IPS DF 6.9 (cell line): ENCODE measurements around the gene HUS1.
"Not testable (repeated sequence)": the region's sequence is repeated elsewhere in the genome, so short reads cannot be mapped to it uniquely, and the experiment has no call there.

Source experiments
- DNase-seq: peaks from one replicate; pipeline ENCODE4 v3.0.0-alpha.2; 2013; ENCODE audit warnings: low read depth, low spot score
- H3K27ac ChIP-seq: one replicate; pipeline ENCODE4 v1.5.1; 2013; ENCODE audit warnings: low read length, control low read depth
- H3K27me3 ChIP-seq: 2 replicates; pipeline ENCODE4 v1.6.1; 2013; ENCODE audit warnings: mild to moderate bottlenecking, low read length; ENCODE audit not compliant: control insufficient read depth, insufficient read depth
- H3K36me3 ChIP-seq: 2 replicates; pipeline ENCODE4 v1.6.1; 2013; ENCODE audit warnings: low read length; ENCODE audit not compliant: control insufficient read depth, insufficient read depth
- H3K4me1 ChIP-seq: 2 replicates; pipeline ENCODE4 v1.6.1; 2013; ENCODE audit warnings: low read length; ENCODE audit not compliant: control insufficient read depth, insufficient read depth
- H3K4me3 ChIP-seq: 2 replicates; pipeline ENCODE4 v1.5.1; 2013; ENCODE audit warnings: mild to moderate bottlenecking, low read length
- H3K9me3 ChIP-seq: 2 replicates; pipeline ENCODE4 v1.6.1; 2013; ENCODE audit warnings: low read length, inconsistent platforms; ENCODE audit not compliant: control insufficient read depth, insufficient read depth
- WGBS: extraction: QIAGEN DNeasy Blood & Tissue Kit; methylation state at CpG from one replicate; pipeline ENCODE4 v1.1.7; 2013; ENCODE audit warnings: mixed read lengths, missing lambda C conversion rate; ENCODE audit not compliant: insufficient read length, insufficient coverage; 5-methylcytosine and 5-hydroxymethylcytosine counted together

Gene HUS1

DNA sequence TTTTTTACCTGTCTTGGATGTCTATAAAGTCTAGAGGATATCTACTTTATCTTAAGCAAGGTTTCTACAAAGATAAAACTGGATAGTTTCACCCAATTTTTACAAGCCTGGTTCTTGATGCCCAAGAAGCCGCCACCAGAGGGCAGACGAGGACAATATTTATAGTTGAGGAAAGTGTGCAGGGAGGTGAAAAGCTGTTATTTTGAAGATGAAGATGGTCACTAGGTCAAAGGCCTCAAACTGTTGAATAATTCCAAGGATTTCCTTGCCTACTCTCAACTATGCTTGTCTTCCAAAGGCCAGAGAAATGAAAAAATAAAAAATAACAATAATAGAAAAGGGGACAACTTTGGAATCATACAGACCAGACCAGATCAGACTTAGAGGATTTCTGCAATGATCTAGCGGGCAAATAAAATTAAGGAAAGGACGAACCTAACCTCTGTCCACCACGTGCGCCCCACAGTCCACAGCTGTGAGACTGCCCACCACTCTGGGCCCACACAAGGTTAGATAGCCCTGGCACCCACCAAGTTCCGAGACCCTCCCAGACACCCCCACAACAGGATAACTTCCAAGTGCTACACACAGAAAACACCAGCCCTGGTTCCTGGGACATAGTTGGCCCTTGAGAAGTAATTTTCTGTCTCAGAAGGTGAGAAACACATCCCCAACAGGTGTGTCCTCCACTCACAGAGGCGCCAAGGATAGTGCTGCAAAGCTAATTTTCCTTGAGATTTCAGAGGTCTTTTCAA, 34.0 kb downstream of the HUS1 start:
- no CpG with 5 or more reads among the region's 8 CpGs for WGBS
- no peaks in the 10 kb centered on the region for H3K27me3 ChIP-seq
- H3K4me3 ChIP-seq = no peak overlapping the region
- no peak for DNase-seq
- H3K27ac ChIP-seq = no peak overlapping the region
- H3K9me3 ChIP-seq = no peaks in the 10 kb centered on the region
- no peaks in the 10 kb centered on the region for H3K36me3 ChIP-seq
- 0 out of 2 replicates have a peak, but pooled peaks cover 1% of the 10 kb centered on the region for H3K4me1 ChIP-seq

DNA sequence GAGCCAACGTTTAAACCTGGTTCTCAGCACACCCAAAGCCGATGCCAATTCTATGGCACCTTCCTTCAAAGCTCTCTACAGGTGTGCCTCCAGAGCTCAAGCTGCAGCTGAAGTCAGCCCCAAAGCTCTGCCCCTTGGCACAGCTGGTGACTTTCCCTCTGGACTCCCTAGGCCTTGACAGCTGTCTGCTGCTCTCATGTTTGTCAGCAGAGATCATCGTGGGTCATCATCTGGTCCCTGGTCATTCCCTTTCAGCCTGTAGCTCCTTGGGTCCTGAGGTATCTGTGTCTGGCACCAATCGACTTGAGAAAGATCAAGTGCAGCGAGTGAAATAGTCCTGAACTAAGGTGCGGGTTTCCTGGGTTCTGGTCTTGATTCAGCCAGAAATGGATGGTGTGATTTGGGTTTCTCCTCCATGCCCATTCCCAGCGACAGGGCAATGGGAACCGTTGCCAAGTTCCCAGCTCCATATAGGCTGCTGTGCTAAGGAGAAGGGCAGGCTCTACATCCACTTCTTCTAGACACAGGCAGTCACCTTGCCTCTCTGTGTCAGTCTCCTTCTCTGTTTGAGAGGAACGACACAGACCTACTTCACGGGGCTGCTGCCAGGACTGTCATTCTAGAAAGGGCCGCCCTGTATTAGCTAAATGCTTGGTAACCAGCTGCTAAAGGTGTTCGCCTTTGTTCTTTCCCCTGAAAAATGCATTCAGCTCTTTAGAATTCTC, 34.7 kb downstream of the HUS1 start:
- no peak overlapping the region for H3K27ac ChIP-seq
- H3K4me1 ChIP-seq = 0 out of 2 replicates have a peak, but pooled peaks cover 1% of the 10 kb centered on the region
- H3K4me3 ChIP-seq = no peak overlapping the region
- H3K9me3 ChIP-seq = no peaks in the 10 kb centered on the region
- WGBS = no CpG with 5 or more reads among the region's 12 CpGs
- H3K36me3 ChIP-seq = no peaks in the 10 kb centered on the region
- H3K27me3 ChIP-seq = no peaks in the 10 kb centered on the region
- DNase-seq = no peak

DNA sequence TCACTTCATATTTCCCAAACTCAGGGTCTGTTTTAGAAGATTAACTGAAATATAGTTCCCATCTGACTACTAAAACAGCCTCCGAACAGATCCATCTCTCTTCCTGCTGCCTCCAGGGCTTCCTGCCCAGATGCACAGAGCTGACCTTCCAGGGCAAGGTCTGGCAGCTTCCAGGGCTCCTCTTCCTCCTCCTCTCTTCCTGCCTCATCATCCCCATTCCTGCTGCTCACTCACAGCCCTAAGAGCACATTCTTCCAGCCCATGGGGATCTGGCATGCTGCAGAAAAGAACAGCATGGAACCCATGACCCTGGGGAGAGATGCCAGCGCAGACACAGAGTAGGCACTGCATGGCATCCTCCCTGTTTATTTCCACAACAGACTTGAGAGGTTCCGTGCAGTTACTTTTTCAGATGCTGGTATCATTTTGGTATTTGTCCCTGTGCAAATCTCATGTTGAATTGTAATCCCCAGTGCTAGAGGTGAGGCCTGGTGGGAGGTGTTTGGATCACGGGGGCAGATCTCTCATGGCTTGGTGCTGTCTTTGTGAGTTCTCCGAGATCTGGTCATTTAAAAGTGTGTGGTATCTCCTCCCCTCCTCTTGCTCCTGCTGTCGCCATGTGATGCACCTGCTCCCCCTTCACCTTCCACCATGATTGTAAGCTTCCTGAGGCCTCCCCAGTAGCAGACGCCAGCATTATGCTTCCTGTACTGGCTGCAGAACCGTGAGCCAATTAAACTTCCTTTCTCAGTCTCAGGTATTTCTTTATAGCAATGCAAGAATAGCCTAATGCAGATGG, 35.5 kb downstream of the HUS1 start:
- Histone ChIP-seq H3K9me3 (no peaks in the 10 kb centered on the region), H3K4me3 (no peak overlapping the region), H3K4me1 (0 out of 2 replicates have a peak, but pooled peaks cover 1% of the 10 kb centered on the region), H3K27me3 (no peaks in the 10 kb centered on the region), H3K27ac (no peak overlapping the region), H3K36me3 (no peaks in the 10 kb centered on the region)
- no peak for DNase-seq
- no CpG with 5 or more reads among the region's 8 CpGs for WGBS

DNA sequence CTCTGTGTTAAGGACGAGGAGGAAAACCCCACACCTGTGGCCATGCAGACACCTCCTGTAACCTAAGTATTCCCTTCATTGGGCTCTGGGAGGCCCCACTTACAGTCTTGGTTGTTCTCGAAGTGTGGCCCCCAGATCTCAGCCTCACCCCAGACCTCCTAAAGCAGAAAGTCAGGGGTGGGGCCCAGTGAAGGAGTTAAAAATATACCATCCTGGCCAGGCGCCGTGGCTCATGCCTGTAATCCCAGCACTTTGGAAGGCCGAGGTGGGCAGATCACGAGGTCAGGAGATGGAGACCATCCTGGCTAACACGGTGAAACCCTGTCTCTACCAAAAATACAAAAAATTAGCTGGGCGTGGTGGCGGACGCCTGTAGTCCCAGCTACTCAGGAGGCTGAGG, 36.8 kb downstream of the HUS1 start:
- H3K27me3 ChIP-seq, H3K4me1 ChIP-seq, H3K4me3 ChIP-seq, H3K9me3 ChIP-seq, H3K36me3 ChIP-seq, DNase-seq, H3K27ac ChIP-seq: not testable (repeated sequence)
- WGBS = no CpG with 5 or more reads among the region's 10 CpGs

DNA sequence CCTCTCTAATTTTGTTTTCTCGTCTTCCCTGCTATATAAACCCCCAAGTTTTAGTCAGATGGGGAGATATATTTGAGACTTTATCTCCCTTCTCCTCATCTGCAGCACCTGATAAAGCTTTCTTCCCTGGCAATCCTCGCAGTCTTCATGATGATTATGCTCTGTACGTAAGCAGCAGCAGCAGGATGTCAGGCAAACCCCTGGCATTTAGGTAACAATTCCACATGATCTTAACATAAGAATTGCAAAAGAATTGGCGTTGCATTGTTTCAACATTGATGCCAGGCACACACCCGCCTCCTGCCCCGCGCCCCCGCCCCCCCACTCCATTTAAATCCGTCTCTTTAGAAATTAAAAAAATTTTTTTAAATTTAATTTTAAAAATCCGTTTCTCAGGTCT, 37.3 kb downstream of the HUS1 start:
- Histone ChIP-seq H3K4me3 (no peak overlapping the region), H3K4me1 (0 out of 2 replicates have a peak, but pooled peaks cover 1% of the 10 kb centered on the region), H3K27ac (no peak overlapping the region), H3K9me3 (no peaks in the 10 kb centered on the region), H3K27me3 (no peaks in the 10 kb centered on the region), H3K36me3 (no peaks in the 10 kb centered on the region)
- no peak for DNase-seq
- 100% methylated on average over 3 of the region's 10 CpGs for WGBS

DNA sequence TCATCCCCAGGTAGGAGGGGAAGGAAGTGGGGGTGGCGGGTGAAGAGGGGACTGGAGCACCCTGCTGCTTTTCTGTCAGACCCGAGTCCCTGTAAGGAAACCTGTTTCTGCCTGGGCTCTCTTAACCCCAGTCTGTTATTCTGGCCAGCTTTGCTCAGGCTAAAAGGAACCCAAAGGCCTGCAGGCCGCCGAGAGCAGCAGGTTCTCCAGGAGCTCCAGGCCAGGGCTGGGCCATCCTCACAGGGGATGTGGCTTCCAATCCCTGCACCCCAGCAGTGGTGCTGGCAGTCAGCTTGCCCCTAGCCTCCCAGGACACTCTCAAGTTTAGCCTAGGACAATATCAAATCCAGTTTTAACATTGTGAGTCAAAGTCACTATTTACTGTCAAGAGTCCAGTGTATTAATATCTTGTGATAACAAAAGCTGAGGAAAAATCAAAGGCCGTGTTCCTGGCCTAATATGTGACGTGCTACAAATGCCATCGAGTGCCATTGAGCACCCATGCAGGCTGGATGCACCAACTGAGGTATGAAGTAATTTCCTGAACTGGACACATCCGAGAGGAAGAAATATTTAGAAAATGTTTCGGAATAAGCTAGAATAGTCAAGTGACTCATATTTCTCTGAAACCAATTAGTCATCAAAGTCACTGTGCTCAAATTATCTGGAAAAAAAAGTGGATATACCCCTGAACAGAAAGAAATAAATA, 38.1 kb downstream of the HUS1 start:
- no peak for DNase-seq
- WGBS = no CpG with 5 or more reads among the region's 9 CpGs
- Histone ChIP-seq H3K27ac (no peak overlapping the region), H3K27me3 (no peaks in the 10 kb centered on the region), H3K9me3 (no peaks in the 10 kb centered on the region), H3K4me3 (no peak overlapping the region), H3K36me3 (no peaks in the 10 kb centered on the region), H3K4me1 (0 out of 2 replicates have a peak, but pooled peaks cover 1% of the 10 kb centered on the region)

DNA sequence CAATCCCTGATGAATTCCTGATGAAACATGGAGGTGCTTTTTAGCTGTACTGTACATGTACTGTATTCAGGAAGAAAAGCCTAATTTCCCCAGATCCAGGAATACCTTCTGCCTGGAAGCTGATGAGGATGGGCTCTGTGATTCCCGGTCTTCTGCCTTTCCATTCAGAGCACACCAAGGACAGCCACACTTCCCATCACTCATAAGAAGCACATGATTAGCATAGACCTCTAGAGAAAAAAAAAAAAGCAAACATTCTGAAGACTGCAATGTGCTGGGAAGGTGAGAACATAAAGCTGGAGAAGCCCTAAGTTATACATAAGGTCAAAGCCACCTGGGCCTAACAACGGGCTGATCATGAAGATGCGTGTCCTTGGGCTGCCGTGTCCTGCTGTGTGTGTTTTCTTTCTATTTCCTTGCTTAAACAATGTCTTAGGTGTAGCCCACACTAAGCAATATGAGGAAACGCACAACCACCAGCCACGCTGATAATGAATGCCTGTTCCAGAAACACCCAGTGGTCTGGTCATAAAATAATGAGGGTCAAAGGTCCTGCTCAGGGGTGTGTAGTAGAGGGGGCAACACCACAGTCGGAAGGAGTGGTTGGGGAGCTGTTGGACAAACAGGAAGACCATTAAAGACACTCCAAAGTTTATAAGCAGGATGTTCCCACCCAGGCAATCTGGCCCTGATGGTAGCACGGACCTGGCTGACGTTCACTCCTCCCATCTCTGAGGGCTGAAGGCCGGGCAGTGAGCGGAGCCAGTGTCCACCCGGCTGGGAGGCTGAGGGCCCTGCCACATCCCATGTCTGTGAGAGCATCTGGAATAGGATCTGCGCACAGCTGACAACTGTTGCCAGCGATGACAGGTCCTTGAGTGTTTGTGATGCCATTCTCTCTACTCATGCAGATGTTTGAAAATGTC, 39.1 kb downstream of the HUS1 start:
- WGBS = no CpG with 5 or more reads among the region's 14 CpGs
- H3K4me3 ChIP-seq = no peak overlapping the region
- H3K4me1 ChIP-seq = 0 out of 2 replicates have a peak, but pooled peaks cover 1% of the 10 kb centered on the region
- H3K9me3 ChIP-seq = no peaks in the 10 kb centered on the region
- no peak for DNase-seq
- H3K27me3 ChIP-seq = no peaks in the 10 kb centered on the region
- H3K27ac ChIP-seq = no peak overlapping the region
- no peaks in the 10 kb centered on the region for H3K36me3 ChIP-seq

DNA sequence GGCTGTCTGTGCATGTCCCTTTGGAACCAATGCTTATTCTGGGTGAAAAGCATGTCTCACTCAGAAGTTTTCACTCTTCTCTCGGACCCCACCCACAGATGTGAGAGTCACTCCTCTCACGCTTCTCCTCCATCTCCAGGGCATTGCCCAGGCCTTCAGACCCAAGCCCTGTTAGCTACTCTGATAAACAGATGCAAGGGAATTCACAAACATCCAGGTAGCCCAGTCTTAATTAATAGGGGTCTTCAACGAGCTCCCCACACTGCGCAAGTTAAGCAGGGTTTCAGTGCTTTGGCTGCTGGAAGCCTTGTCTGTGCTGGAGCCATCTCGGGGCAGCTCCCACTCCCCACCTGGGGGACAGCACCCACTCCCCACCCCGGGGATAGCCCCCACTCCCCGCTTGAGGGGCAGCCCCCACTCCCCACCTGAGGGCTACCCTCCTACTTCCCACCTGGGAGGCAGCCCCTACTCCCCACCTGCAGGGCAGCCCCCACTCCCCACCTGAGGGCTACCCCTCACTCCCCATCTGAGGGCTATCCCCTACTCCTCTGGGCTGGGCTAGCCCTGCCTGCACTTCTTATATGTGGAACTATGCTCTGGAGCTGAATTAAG, 39.9 kb downstream of the HUS1 start:
- no peak for DNase-seq
- H3K36me3 ChIP-seq = no peaks in the 10 kb centered on the region
- no peaks in the 10 kb centered on the region for H3K27me3 ChIP-seq
- no peaks in the 10 kb centered on the region for H3K9me3 ChIP-seq
- H3K4me3 ChIP-seq = no peak overlapping the region
- 0 out of 2 replicates have a peak, but pooled peaks cover 1% of the 10 kb centered on the region for H3K4me1 ChIP-seq
- no CpG with 5 or more reads among the region's 7 CpGs for WGBS
- H3K27ac ChIP-seq = no peak overlapping the region

DNA sequence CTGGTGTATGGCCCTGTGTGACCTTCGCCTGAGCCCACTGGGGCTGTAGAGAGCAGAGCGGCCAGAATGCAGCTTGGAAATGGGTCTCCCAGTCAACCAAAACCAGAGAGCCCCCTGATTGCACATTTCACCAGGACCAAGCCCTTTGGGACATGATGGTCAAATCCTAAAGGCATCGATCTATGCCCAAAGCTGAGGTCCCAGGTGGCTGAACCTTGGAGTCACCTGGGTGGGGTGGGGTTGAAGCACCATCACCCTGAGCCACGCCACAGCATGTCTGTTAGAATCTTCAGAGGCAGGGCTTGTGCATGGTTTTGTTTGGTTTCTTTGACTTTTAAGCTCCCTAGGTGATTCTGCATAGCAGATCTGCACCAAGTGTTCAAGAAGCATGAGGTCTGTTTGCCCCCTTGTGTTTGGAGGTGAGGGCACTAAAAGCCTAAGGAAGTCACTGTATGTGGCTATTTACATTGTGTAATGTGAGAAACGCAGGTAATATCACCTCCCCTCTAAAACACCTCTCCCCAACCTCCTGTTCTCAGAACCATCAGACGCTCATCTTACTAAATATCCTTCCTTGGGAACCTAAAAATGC, 40.7 kb downstream of the HUS1 start:
- Histone ChIP-seq H3K4me3 (no peak overlapping the region), H3K27me3 (no peaks in the 10 kb centered on the region), H3K27ac (no peak overlapping the region), H3K9me3 (no peaks in the 10 kb centered on the region), H3K4me1 (0 out of 2 replicates have a peak, but pooled peaks cover 1% of the 10 kb centered on the region), H3K36me3 (no peaks in the 10 kb centered on the region)
- DNase-seq = no peak
- WGBS = no CpG with 5 or more reads among the region's 6 CpGs
